Prostate gland (tissue), 2 donors: Measurements from ENCODE around the gene TRAFD1. TPM values are rescaled to one million over a fixed set of nuclear protein-coding genes. Genes with fewer than 3 reads are reported as not detected.

ENCODE experiments used
- DNase-seq: peaks from one replicate; pipeline ENCODE4 v3.0.0-alpha.2; 2019; ENCODE audit warnings: low spot score
- H3K27ac ChIP-seq, 2 donors: fragments of 200-600 bp; sonication (generic); 2 replicates each; pipeline ENCODE4 v1.5.1; 2017 to 2019
- H3K27me3 ChIP-seq: fragments of 200-600 bp; sonication (generic); replicated peaks from 2 replicates; pipeline ENCODE4 v1.5.1; 2019; ENCODE audit not compliant: insufficient read depth
- H3K36me3 ChIP-seq, 2 donors: fragments of 200-600 bp; sonication (generic); 1 replicate in 1 of 2; 2 replicates in 1 of 2; pipeline versions ENCODE4 v1.5.1 to v1.8.1; 2017 to 2019
- H3K4me1 ChIP-seq: fragments of 200-600 bp; sonication (generic); replicated peaks from 2 replicates; pipeline ENCODE4 v1.5.1; 2019
- H3K4me3 ChIP-seq, 2 donors: fragments of 200-600 bp; sonication (generic); 2 replicates each; pipeline ENCODE4 v1.5.1; 2017 to 2019
- H3K9me3 ChIP-seq: fragments of 200-600 bp; sonication (generic); 2 replicates; pipeline ENCODE4 v1.5.1; 2017
- POLR2A ChIP-seq: fragments of 450-650 bp; IDR thresholded peaks from one replicate; pipeline ENCODE4 v1.6.1; 2016; ENCODE audit warnings: antibody characterized with exemption, mild to moderate bottlenecking
- POLR2AphosphoS5 ChIP-seq: sonication (generic); formaldehyde crosslinking; IDR thresholded peaks from one replicate; pipeline ENCODE4 v1.6.1; 2017; ENCODE audit warnings: antibody characterized with exemption
- WGBS: methylation state at CpG from one replicate; pipeline ENCODE4 v1.1.5; 2018; 5-methylcytosine and 5-hydroxymethylcytosine counted together
- intact Hi-C: fragments of 100-400 bp; cut with DNase I; formaldehyde crosslinking; loops from one replicate; pipeline ENCODE4 v1.14.2; 2022
- total RNA-seq, 2 donors: library from RNA; depleted of rRNA; stranded (reverse); fragments of >200 nt; gene quantifications; one replicate each; pipeline ENCODE4 v1.1.0, GENCODE V29; 2016
- TF ChIP-seq, protein P1 (sequence below), 4 experiments: fragments of 200-600 bp in 2 of 4; fragments of 450-650 bp in 2 of 4; sonication (generic) in 2 of 4; IDR thresholded peaks; 1 replicate in 3 of 4; 2 replicates in 1 of 4; pipeline ENCODE4 v1.5.1; 2016 to 2019; ENCODE audit warnings: antibody characterized with exemption in 4 of 4, mild to moderate bottlenecking in 2 of 4, moderate library complexity in 2 of 4

Gene TRAFD1
- total RNA-seq, 2 donors from 2014 or later, result 44.8 to 56.4 TPM

DNA sequence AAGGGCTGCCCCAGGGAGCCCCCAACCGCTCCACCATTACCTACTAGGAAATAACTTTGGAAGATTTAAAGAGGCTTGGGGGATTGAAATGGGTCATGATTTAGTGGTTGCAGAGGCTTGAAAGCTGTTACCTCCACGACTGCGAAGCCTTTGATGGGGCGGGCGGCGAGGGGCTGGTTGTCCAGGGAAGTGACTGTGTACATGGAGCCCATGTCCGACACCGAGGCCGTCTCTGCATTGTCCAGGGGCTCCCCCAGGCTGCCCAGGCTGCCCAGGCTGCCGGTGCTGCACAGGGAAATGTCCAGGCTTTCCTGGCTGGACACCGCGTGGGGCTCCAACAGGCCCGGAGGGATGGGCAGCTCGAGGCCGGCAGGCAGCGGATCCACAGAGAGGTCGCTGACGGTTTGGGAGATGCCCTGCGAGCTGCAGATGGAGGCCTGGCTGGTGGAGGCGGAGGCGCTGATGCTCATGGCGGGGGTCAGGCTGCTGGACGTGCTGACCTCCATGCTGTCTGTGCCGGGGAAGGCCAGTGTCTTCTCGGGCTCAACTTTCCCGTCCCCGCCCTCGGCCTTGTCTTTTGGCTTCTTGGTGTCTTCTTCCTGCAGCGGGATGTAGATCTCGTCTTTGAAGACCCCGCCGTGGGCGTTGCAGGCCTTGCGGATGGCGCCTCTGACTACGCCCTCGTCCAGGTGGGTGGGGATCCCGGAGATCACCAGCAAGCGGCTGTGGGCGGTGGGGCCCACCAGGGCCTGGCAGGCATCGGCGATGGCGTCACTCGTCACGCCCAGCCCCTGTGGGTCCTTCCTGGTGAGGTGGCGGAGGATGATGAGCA is 58.9 kb downstream of the TRAFD1 start:
- Histone ChIP-seq H3K27ac (no peak overlapping the region), H3K9me3 (no peaks in the 10 kb centered on the region), H3K36me3 (peaks cover 0 to 9% of the 10 kb centered on the region in 2 donors), H3K4me1 (no peaks in the 10 kb centered on the region), H3K27me3 (no peaks in the 10 kb centered on the region), H3K4me3 (no peak overlapping the region)
- 93% methylated on average over 46 of the region's 46 CpGs for WGBS
- DNase-seq, result no peak
- TF ChIP-seq POLR2AphosphoS5 (no peak), POLR2A (no peak)
- TF ChIP-seq, protein P1, sequence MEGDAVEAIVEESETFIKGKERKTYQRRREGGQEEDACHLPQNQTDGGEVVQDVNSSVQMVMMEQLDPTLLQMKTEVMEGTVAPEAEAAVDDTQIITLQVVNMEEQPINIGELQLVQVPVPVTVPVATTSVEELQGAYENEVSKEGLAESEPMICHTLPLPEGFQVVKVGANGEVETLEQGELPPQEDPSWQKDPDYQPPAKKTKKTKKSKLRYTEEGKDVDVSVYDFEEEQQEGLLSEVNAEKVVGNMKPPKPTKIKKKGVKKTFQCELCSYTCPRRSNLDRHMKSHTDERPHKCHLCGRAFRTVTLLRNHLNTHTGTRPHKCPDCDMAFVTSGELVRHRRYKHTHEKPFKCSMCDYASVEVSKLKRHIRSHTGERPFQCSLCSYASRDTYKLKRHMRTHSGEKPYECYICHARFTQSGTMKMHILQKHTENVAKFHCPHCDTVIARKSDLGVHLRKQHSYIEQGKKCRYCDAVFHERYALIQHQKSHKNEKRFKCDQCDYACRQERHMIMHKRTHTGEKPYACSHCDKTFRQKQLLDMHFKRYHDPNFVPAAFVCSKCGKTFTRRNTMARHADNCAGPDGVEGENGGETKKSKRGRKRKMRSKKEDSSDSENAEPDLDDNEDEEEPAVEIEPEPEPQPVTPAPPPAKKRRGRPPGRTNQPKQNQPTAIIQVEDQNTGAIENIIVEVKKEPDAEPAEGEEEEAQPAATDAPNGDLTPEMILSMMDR (IDR thresholded peaks at IDR 0.05), result no peak
- intact Hi-C loops, result no loop called here

DNA sequence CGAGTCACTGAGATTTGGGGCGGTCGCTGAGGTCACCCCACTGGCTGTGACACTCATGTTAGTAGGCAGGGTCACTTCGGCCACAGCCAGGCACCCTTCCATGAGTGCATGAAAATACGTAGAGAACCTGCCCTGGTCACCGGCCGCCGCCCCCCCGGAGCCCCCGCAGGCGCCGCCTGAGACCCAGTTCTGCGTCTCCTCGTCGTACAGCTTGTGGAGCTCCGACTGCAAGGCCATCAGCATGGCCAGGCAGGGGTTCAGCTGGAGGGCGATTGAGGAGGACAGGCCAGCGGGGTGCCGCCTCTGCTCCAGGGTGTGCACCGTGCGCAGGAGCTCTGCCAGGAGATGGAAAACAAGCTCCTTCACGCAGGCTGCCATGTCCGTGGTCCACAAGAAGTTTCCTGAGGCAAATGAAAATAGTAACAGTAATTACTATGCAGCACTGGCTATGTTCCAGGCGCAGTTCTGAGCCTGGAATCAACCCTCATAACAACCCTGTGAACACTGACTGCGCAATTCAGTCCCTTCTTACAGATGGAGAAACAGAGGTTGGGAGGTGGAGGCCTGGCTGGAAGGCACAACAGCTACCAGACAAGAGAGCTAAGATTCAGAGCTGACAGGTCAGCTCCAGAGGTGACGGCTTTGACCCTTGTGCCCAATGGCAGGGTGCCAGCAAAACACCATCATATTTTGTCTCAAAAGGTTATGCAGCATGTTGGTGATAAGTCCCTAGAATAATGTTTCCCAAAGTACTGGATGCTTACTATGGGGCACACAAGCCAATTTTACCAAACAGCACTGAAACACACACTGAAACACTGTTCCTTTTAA is 59.9 kb downstream of the TRAFD1 start:
- H3K36me3 ChIP-seq, result peaks cover 0 to 5% of the 10 kb centered on the region in 2 donors
- H3K4me1 ChIP-seq, result no peaks in the 10 kb centered on the region
- H3K27ac ChIP-seq, result no peak overlapping the region
- intact Hi-C loops, result no loop called here
- 90% methylated on average over 26 of the region's 26 CpGs for WGBS
- no peaks in the 10 kb centered on the region for H3K9me3 ChIP-seq
- TF ChIP-seq POLR2A (no peak), POLR2AphosphoS5 (no peak)
- TF ChIP-seq, protein P1 (IDR thresholded peaks at IDR 0.05), result no peak
- H3K4me3 ChIP-seq, result no peak overlapping the region
- DNase-seq, result no peak
- no peaks in the 10 kb centered on the region for H3K27me3 ChIP-seq

DNA sequence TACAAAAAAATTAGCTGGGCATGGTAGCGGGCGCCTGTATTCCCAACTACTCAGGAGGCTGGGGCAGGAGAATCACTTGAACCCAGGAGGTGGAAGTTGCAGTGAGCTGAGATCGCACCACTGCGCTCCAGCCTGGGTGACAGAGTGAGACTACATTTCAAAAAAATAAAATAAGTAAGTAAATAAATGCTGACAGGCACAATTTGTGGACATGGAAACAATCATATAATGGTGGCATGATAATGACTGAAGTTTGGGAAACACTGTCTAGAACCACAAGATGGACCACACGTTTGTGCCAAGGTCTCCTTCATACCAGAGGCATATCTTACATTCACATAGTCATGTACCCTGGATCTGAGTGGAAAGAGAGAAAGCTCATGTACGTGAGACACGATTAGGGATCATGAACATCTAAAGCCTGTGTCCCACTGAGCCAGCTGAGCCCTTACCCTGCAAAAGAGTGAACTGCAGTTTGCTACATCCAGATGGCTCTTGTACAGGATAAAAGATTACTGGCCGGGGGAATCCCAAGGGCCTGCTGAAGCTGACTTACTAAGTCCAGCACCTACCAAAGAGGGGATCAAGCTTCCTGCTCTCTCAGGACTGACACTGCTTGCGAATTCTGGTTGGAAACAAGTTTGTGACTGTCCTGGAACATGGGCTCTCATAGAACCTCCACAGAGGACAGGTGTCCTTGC is 62.9 kb downstream of the TRAFD1 start:
- H3K36me3 ChIP-seq, result peaks cover 5 to 17% of the 10 kb centered on the region in 2 donors
- H3K9me3 ChIP-seq, result no peaks in the 10 kb centered on the region
- no peak overlapping the region for H3K27ac ChIP-seq
- DNase-seq, result no peak
- no peaks in the 10 kb centered on the region for H3K4me1 ChIP-seq
- intact Hi-C loops, result no loop called here
- H3K4me3 ChIP-seq, result no peak overlapping the region
- 92% methylated on average over 9 of the region's 9 CpGs for WGBS
- H3K27me3 ChIP-seq, result no peaks in the 10 kb centered on the region
- TF ChIP-seq POLR2AphosphoS5 (no peak), POLR2A (no peak)
- TF ChIP-seq, protein P1 (IDR thresholded peaks at IDR 0.05), result no peak

DNA sequence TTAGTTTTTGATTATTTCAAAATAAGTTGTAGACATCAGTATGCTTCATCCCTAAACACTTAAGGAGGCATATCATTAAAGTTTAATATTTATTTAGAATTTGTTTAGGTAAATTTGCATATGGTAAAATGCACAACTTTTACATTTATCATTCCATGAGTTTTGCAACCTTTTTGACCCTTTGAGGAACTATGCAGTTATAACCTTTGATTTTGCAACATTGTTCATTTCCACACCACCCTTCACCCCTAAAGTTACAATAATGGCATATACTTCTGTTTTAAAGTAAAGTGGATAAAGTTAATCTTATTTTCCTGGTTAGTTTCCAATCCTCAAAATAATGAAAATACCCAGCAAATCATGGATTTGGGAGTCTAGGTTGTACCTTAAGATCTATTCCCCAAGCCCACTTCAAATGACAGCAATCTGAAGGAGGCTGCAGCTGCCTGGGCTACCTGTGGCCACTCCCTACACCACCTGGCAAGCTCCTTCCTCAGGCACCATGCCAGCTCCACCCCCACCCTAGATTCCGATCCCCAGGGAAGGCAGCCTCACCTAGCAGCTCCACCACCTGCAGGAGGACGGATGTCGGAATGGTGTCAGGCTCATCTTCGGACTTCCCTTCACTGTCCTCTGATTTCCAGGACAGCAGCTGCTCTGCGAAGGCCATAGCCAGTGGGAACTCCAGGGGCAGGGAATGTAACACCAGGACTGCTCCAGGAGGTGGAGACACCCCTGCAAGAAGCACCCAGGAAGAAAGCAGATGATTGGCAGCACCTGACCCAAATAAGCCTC is 65.1 kb downstream of the TRAFD1 start:
- 49% methylated on average over 5 of the region's 5 CpGs for WGBS
- Histone ChIP-seq H3K9me3 (no peaks in the 10 kb centered on the region), H3K27me3 (no peaks in the 10 kb centered on the region), H3K36me3 (peaks cover 0 to 17% of the 10 kb centered on the region in 2 donors), H3K27ac (peak overlapping the region; percentile 21 to 62), H3K4me1 (no peaks in the 10 kb centered on the region), H3K4me3 (no peak overlapping the region)
- TF ChIP-seq POLR2AphosphoS5, result peak; percentile 20
- TF ChIP-seq, protein P1 (IDR thresholded peaks at IDR 0.05), result no peak
- TF ChIP-seq POLR2A, result no peak
- DNase-seq, result peak; percentile 54
- intact Hi-C loops, result no loop called here
